ENCODE measurements around the gene NKX6-2.
"Not testable (repeated sequence)": the region's sequence is repeated elsewhere in the genome, so short reads cannot be mapped to it uniquely, and the experiment has no call there.

NKX6-2 gene

DNA sequence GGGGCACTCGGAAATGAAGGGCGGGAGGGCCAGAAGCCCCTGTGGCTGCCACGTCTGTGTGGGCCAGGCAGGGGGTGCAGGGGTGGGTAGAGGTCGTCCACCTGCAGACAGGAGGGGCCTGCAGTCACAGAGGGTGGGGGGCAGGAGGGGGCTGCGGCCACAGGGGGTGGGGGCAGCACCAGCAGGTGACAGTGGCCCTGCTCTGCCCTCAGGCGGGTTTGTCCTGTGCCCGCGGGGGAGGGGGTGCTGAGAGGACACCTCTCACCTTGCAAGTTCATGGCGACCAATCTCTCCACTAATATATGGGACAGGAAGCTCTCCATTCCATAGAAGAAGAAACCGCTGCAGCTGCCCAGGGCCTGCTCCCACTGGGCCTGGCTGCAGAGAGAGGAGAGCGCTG lies 26.6 kb upstream of the NKX6-2 start:
- DNase-seq, result no peak

DNA sequence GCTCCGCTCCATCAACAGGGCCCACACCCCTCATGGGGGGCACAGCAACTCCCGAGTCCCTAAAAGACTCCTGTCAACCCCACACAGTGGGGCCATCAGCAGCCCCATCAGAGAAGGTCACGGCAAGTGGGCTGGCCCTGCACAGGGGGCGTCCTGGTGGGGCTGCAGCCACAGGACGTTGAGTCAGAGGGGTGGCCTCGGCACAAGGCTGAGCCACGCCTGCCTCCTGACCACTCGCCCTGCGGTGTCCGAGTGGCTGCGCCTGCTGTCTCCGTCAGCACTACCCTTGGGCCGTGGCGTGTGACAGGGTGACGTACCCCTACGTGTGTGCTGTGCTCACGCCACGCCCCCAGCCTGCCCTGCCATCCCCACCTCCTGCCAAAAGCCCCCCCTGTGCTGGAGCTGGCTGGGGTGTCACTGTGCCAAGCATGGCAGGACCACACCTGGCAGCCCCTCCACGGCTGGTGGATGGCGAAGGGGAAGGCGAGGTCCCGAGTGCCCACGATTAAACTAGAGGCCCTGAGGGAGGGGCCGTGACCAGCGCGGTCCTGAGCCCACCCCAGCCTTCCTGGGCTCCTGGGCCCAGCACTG lies 26.0 kb upstream of the NKX6-2 start:
- no peak for DNase-seq

DNA sequence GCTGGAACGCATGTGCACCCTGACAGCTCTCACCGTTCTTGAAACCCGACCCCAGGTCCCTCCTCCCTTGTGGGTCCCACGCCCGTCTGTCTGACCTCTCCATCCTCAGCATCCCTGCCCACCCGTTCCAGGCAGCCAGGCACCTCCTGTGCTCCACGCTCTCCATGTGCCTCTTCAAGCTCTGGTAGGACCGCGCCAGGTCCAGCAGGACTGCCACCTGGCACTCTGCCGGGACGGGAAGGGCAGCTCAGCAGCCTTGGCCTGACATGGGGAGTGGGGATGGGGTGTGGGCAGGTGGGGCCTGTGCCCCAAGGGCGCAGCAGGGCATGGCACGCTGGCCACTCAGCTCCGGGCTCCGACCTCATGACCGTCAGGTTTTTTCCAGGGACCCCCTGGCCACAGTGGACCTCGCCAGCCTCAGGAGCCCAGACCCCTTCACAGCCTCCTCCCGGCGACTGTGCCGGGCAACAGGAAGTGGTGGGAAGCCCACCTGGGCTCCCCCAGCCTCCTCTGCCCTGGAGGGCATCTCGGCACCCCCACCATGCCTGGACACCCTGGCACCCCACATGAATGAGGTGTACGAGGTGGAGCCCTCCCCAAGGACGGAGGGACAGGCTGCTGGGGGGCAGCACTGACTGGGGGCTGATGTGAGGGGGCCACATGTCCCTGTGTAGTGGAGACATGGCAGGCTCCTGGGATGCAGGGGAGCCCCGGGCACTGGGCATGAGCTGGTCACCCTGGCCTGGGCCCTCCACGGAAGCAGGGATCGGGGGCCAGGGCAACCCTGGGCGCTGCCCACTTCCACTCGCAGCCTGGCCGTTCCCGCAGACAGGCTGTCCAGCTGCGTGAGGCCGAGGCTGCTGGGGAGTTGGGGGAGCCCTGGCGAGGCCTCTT lies 25.1 kb upstream of the NKX6-2 start:
- DNase-seq, result no peak

DNA sequence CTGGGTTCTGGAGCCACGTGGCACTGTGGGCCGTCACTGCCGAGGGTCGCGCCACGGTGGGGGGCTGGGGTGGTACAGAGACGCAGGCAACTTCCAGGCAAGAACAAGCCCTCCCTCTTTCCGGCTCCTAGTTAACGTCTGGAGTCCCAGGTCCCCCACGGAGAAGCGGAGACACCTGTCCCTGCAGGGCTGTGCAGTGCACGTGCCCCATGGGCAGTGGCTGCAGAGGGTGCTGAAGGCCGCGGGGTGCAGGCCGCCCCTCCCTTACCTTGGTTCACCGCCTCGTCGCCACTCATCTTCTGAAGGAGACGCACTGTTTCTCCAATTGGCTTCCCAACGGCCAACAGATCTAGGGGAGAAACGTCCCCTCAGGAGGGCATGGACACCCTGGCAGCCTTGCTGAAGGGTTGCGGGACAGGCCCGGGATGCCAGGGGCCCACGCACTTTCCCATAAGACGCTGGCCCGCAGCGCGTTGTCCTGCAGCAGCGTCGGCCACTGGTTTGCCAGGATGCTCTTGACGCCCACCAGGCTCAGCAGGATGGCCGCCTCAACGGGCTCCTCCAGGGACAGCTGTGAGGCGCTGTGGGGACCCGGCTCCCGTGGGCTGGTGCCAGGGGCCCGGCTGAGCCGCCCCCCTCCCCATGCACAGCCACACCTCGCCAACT lies 24.3 kb upstream of the NKX6-2 start:
- no peak for DNase-seq

DNA sequence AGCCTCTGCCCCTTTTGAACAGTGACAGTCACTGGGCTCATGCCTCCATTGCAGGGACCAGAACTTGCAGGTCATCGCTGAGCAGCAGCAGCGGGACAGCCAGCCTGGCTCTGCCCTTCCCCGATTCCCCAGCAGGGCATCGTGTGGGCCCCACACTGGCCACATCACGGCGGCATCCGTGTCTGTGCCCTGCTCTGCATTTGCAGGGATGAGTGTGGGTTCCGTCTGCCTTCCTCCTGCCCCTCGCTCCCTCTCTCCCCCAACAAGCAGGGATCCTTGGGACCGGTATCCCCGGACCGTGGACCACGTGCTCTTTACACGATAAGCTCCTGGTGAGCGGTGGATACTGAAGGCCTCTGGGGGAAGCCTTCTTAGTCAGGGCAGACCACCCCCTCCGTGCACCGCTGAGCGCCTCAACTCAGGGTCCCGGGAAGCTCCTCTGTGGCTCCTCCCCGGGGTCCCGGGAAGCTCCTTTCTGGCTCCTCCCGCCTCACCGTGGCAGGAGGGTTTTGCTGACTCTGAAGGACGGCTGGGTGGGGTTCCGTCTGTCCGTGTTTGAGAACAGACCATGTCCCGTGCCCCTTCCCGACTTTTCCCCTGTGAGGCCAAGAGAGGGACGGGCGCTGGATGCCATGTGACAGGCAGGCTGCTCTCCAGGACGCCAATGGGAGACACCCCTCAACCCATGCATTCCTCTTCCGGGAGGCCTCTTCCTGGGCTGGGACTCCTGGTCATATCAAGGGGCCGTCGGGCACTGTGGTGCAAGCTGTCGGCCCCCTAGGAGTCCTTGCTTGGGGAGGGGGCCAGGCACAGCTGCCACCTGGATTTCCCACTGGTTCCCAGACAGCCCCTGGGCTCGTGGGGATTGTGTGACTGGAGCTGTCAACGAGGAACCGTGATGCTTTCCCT lies 23.5 kb upstream of the NKX6-2 start:
- no peak for DNase-seq

DNA sequence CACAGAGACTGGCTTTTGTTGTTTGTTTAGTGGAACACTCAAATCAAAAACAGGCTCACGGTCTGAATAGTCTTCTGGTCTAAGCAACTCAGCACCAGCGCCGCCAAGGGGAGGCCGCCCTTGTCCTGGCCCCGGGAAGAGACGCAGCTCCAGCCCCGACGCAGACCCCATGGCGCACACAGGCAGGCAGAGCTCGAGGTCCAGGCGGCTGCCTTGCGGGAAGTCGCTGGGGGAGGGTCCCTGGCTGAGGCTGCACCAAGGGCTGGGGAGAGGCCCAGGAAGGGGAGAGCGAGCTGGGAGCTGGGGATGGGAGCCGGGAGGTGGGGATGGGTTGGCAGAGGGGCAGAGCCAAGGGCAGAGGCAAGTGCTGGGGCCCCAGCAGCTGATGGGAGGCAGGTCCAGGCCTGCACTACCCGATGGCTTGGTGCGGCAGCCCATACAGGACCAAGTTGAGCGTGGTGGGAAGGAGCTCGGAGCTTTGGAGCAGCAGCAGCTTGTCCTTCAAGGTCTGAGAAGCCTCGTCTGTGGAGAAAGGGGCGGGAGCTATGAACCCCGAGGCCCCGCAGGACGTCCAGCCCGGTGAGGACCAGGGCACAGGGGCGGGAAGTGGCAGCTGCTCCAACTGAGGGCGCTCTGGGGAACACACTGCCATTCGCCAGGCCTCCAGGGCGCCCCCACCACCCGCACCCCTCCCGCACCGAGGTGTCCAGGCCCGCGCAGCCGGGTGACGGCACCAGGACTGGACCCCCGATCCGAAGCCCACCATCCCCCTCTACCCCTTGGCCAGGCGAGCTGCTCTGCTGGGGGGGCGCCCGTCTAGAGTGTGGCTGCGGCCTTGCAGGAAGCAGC lies 22.7 kb upstream of the NKX6-2 start:
- no peak for DNase-seq

DNA sequence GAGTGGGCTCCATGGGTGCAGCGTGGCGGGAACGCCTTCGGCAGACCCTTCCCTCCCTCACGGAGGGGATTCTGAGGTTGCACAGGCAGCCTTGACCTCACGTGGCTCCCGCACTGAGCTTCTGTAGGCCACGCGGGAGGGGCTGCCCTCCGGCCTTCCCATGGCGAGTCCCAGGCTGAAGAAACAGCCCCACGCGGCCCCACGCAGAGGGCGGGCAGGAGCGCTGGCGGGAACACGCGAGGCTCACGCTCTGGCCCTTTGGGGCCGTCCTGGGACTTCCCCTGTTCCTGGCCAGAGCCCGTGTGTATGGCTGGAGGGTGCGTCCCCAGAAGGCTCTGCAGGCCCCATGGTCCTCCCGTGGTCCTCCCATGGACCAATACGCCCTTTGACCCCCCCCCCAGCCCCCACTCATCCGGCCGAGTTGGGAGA lies 21.7 kb upstream of the NKX6-2 start:
- DNase-seq, result no peak

DNA sequence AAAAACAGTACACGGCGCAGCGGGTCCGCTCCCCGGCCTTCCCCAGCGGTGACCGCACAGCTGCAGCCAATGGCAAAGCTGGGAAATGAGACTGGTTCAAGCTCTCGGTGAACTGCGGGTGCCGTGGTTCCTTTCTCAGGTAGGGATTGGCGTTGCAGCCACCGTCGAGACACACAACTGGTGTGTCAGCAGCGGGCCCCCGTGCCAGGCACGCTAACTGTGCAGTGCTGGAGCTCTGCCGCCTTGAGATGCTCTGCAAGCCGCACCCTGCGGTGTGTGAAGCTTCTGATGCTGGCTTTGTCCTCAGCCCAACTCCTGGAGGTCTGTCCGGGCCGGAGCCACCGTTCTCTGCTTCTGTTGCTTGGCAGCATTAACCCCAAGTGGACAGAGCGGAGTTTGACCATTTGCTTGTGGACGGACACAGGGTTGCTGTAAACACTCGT lies 20.6 kb upstream of the NKX6-2 start:
- no peak for DNase-seq

DNA sequence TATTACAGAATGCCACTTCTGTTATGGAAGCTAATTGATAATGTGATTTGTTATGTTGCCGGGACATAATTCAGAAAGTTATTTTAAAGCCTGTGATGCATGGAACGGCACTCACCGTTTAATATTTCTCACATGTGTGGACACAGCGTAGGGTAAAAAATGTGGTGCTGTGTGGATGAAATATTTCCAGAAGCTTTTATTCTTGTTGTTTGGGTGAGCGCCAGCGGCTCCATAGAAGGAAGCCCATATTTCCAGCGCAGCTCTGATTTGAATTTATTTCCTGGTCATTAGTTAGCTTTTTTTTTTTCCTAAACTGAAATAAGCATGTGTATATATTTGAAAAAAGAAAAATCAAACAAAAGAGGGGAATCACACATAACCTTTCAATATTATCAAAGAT lies 20.2 kb upstream of the NKX6-2 start:
- DNase-seq, result no peak

DNA sequence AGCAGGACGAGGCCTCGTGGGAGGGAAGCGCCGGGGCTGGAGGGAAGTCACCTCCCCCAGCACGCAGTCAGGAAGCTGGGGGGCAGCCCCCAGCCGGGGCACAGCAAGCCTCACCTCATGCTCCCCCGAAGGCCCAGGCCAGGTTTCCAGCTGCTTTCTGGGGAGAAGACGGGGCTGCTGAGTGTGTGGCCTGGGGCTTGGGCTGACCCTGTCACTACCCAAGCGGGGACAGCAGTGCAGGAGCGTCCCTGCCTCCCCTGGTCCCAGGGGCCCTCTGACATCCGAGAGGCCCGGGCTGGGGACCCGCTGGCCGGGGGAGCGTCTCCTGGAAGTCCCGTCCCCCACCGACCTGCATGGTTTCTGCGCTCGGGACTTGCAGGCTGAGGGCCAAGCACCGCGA lies 19.7 kb upstream of the NKX6-2 start:
- no peak for DNase-seq

DNA sequence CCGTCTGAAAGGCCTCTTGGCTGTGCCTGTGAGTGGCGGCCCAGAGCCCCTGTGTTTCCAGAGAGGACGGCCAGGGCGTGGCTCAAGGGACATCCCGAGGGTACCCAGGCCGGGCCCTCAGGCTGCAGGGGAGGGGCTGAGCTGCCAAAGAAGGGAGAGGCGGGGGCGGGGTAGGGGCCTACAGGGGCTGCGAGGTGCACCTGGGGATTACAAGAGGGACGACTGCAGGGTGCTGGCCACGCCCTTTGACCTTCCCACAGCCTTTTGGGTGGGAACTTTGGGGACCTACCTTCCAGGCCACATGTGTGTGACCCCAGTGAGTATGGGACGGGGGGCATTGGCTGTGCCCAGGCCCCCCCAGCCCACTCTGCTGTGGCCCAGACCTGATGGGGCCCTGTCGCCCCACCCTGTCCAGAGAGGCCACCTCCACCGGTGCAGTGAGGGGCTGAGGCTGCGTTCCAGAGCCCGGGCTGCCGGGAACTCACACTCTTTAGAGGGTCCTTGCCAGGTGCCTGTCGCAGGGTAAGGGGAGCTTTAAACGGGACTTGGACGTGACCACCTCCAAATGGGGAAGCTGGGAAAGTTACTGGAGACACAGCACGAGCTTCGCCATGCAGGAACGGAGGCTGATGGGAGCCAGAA lies 19.0 kb upstream of the NKX6-2 start:
- DNase-seq, result no peak

DNA sequence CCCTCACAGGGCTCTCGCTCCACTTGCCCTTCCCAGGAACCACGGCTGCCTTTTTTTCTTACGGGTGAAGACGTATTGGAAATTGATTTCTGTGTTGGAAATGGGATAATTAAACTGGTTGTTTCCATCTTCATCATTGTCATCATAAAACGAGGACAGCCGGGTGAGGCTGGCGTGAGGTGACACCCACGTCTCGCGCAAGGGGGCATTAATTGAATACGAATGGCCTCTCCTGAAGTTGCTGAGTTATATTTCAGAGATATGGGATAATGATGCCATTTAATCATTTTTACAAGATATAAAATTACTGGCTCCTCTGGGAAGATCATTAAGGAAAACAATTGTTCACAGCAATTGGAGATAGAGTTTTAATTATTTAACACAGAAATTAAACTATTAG lies 18.3 kb upstream of the NKX6-2 start:
- no peak for DNase-seq

DNA sequence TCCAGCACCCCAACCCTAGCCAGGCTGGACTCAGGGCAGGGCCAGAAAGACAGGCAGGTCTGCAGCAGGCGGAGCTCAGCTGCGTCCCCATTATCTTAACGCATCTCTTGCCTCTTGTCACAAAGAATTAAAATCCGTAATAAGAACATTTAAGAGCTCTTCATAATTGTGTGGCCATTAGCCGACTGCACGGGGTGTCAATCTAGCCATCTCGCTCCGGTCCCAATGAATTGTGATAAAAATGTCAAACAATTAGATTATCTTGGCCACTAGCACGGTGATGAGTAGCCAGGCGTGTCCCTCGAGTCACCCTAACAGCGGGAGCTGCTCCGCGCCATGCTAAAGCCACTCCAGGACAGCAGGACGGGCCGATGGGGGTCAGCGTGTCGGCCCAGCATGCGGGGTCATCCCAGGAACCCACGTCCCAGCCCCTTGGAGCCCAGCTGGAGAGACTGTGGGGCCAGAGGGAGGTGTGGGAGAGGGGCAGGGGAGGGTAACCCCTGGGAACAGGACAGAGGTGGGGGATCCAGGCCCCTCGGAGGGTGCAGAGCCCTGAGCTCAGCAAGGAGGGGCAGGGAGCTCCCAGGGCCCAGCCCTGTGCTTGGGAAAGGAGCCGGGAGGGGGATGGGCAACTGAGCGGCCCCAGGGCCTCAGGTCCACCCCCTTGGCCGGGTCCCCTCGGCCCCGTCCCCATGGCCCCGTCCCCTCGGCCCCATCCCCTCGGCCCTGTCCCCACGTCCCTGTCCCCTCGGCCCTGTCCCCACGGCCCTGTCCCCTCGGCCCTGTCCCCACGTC lies 17.7 kb upstream of the NKX6-2 start:
- no peak for DNase-seq

DNA sequence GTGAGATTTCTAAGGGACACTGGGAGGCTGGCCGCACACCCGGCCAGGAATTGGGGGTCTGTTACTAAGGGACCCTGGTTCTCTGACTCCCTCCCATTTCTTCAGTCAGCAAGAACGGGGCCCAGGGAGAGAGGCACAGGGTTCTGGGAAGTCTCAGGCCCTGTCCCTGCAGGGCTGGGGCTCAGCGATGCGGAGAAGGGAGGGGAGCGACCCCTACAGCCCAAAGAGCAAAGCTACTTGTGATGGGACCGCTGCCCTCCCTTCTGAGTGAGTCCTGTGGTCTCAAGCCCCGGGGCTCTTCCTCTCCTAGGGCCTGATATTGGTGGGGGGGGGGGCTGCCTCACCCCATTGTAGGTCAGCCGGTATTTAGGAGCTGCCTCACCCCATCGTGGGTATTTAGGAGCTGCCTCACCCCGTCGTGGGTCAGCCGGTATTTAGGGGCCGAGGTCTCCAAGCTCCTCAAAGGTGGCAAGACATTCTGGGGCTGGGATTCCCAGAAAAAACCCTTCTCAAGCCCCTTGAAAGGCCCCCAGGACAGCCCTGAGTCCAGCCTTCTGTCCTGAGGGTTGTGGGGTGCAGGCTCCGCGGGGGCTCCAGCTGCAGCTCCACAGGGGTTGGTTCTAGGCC lies 16.9 kb upstream of the NKX6-2 start:
- DNase-seq, result no peak

DNA sequence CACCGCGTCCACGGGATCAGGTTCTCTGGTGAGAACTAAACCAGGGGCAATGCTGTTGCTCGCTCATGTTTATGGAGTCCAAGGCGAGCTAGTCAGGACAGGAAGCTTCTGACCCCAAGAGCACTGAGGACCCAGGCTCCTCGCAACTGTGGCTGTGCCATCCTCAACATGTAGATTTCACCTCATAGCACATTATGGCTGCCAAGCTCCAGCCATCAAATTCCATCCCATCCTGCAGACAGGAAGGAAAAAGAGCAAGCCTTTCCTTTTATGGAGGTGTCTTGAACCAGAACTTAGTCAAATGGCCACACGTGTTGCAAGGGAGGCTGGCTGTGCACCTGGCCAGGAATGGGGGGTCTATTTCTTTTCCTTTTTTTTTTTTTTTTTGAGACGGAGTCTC lies 16.1 kb upstream of the NKX6-2 start:
- no peak for DNase-seq

DNA sequence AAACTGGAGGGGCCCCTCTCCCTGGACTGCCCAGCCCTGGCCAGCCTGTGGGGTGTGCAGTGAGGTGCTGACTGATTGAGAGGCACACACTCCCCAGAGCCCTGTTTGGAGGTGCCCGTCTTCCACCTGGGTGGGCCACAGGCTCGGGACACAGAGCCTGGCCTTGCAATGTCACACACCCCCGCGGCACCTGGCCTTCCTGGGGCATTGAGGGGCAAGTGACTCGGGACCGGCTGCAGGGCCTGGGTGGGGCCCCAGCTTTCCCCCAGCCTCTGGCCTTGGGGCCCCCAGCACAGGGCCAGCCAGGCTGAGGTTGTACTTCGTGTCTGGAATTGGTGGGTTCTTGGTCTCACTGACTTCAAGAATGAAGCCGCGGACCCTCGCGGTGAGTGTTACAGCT lies 13.9 kb upstream of the NKX6-2 start:
- DNase-seq, result no peak

DNA sequence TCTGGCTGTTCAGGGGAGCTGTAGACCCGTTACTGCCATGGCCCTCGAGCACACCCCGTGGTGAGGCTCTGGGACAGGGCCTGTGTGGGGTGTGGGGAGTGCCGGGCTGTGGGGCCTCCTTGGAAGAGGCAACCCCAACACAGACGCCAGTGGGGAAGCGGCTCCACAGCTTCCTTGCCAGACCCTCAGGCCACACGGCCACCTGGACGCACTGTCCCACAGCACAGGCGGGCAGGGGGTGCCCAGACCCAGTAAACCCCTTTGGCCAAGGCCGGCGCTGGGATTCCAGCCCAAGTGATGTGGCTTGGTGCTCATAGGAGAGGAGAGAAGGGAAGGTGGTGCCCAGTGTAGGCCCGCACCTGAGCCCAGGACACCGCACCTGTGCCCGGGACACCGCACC lies 12.9 kb upstream of the NKX6-2 start:
- no peak for DNase-seq

DNA sequence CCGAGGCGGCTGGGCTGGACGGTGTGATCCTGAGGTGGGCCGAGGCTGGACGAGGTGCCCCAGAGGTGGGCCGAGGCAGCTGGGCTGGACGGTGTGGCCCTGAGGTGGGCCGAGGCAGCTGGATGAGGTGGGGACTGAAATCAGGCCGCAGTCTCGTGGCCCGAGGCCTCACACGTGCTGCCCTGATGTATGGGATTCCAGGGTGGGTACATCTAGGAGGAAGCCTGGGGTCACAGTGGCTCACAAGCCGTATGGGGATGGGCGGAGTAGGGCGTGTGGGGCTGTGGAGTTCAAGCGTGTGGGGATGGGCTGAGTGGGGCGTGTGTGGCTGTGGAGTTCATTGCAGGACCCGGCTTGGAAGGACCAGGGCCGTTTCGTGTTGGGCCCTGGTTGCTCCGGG lies 12.5 kb upstream of the NKX6-2 start:
- DNase-seq, result no peak

DNA sequence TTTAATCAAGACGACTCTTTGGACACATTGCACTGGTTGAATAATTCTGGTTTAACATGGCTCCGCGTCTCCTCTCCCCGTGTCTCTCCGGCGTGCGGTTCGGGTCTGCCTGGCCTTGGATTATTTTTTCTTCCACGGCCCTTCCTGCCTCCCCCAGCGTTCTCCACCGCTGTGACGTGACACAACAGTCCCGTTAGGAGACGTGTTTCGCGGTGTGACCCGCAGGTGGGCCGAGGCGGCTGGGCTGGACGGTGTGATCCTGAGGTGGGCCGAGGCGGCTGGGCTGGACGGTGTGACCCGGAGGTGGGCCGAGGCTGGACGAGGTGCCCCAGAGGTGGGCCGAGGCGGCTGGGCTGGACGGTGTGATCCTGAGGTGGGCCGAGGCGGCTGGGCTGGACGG lies 12.0 kb upstream of the NKX6-2 start:
- DNase-seq, result not testable (repeated sequence)

DNA sequence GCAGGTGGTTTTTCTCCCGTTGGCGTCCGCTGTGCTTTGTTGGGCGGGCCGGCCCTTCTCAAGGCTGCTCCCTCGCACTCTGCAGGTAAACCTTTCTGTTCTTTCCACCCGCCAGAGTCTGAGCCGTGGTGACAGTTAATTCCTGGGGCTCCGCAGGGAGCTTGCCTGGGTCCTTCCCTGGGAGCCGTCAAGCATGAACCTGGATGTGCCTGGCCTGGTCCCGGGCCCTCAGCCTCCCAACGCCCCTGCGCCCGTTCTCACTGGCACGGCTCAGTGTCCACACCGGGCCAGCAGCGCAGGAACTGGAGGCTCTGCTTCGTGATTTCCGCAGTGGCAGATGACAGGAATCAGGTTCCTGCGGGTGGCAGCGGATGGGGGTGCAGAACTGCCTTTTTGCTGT lies 10.9 kb upstream of the NKX6-2 start:
- DNase-seq, result no peak

Data from NCI-H1105 treated with DMSO at 0.1 percent for 48 hours (cell line).